Measurements from ENCODE around the gene GSDME.

DNA sequence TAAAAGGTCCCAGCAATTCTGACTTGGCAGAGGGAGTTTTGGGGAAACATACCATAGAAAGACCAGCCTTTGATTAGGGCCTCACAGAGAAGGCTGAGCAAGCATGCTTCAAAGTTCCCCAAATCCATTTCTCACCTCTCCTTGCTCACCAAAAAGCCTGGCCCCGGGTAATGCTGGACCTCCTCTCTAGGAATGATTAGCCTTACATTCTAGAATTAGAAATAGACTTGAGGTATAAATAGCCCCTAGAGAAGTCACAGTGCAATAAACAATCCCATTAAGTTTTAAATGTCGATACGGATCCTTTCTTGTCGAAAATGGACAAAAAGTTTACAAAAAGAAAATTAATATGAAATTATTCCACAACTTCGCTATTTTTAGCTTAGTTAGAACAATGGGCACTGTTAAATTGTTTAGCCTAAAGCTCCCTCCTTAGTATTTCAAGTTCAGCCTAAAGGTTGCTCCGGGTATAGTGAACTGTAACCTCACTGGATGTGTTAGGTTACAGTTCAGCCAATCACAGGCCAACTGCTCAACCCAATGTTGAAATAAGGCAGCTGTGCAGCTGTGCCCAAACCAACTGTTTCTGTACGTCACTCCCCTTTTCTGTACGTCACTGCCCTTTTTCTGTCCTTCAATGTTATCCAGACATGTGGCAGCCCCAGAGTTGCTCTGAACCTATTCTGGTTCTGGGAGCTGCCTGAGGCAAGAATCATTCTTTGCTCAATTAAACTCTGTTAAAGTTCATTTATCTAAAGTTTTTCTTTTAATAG lies 7.9 kb upstream of the GSDME start:
- TF ChIP-seq CTCF (IDR thresholded peaks at IDR 0.05) (no peak), TAF1 (IDR thresholded peaks at IDR 0.05; ENCODE audit: borderline replicate concordance, low read depth, low read length) (no peak), RAD21 (IDR thresholded peaks at IDR 0.05; ENCODE audit: low read length) (0 out of 2 replicates have a peak, but pooled peaks have one; percentile 4)
- TF ChIP-seq, protein P1, sequence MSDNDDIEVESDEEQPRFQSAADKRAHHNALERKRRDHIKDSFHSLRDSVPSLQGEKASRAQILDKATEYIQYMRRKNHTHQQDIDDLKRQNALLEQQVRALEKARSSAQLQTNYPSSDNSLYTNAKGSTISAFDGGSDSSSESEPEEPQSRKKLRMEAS (IDR thresholded peaks at IDR 0.05; ENCODE audit: low read depth) = no peak
- TF ChIP-seq, protein P2, sequence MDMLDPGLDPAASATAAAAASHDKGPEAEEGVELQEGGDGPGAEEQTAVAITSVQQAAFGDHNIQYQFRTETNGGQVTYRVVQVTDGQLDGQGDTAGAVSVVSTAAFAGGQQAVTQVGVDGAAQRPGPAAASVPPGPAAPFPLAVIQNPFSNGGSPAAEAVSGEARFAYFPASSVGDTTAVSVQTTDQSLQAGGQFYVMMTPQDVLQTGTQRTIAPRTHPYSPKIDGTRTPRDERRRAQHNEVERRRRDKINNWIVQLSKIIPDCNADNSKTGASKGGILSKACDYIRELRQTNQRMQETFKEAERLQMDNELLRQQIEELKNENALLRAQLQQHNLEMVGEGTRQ (IDR thresholded peaks at IDR 0.05; ENCODE audit: borderline replicate concordance, low read depth, low read length) = no peak
